Stimulated activated CD8-positive, alpha-beta memory T cell treated with anti-CD3 and anti-CD28 coated beads, Interleukin-12 subunit alpha, Interleukin-12 subunit beta, amount 100 ng/mL, for 24 hours (primary cell): ENCODE data around the gene ARHGAP26.

Source experiments
- DNase-seq: peaks from one replicate; pipeline ENCODE4 v3.0.0-alpha.2; 2020; ENCODE audit errors: extremely low read depth

The ARHGAP26 gene

GRCh38 chr5:143037071-143037470 lies 266.9 kb downstream of the ARHGAP26 start:
- no peak for DNase-seq

DNA sequence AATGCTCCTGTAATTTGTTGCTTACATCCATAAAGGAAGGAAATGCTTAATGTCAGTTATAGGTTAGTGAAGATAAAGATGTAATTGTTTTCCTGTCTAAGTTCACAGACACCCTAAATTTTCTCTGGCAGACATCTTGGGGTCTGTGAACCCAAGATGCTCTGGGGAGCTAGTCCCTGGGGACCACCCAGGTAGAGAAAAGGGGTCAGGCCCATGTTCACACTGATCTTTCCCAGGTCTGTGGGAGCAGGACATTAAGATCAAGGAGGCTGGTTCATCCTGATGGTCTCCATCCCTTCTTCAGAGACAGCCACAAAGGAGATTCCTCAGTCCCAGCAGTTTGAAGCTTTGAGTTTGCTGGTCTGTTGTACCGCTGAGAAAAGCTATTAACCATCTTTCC lies 267.5 kb downstream of the ARHGAP26 start:
- no peak for DNase-seq

- DNase-seq, result no peak
These were observed 270.4 kb downstream of the ARHGAP26 start for GRCh38 chr5:143040622-143041021.

DNA sequence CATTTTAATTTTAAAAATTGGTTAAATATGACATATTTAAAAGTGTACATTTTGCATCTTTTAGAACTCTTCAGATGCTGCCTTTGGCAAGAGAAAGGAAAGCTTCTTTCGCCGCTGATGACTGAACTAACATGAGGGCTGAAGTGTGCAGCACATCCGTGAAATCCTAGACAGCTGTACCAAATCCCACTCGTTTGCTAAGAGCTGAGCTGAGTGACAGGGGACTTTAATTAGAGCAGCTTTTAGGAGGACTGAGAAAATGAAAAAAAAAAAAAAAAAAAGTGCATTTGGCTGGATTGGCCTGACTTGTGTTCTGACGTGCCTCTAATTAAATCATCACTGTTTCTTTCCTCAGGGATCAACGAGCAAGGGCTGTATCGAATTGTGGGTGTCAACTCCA lies 271.3 kb downstream of the ARHGAP26 start:
- no peak for DNase-seq

GRCh38 chr5:143041972-143042770 lies 272.0 kb downstream of the ARHGAP26 start:
- DNase-seq, result no peak

DNA sequence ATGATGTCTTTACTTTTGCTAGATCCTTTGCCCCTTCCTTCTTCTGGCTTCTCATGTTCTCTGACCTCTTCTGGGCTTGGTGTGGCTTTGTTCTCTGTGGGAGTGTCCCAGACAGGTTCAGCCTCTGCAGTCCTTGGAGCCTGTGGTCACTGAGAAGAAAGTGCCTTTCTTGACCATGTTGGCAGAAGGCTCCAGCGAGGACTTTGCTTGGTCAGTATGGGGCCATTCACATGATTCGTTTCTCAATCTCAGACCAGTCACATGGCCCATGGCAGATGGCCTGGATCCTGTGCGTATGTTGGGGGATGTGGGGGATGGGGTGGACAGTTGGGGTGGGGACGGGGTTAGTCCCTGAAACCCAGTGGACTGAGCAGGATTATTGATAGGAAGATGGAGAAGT lies 274.1 kb downstream of the ARHGAP26 start:
- DNase-seq, result no peak

DNA sequence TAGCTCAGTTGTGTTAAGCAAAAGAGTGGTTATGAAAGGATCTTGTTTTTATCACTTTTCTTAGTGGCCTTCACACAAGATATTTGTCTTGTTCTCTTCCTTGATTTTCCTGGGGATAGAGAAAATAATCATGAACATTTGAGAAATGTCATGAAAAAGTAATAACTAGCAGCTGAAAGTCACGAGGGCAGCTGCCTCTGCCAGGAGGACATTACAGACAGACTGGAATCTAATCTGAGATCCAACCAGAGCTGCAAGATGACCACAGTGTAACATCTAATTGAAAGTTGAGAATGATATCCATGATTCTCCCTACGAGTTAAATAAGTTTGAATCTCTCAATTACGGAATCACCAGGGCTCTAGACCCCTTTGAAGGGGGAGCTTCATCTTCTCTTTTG lies 274.9 kb downstream of the ARHGAP26 start:
- DNase-seq, result no peak

DNA sequence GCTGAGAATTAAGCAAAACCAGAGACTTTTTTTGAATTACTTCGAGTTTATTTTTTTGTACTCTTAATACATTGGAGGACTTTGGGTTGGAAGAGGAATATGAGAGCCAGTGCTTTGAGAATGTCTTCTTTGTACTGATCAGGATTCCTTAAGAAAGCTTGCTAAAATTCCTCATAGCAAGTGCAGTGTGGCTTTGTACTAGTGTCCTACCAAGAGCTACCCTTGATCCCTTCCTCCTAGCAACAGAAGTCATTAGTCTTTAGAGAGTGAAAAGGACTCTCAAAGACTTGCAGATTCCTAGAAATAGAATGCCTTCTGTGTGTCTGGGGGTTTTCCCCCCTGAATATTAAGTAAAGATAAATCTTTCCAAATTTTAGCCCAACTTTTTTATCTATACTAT lies 276.1 kb downstream of the ARHGAP26 start:
- no peak for DNase-seq

GRCh38 chr5:143047091-143047490 lies 276.9 kb downstream of the ARHGAP26 start:
- no peak for DNase-seq

- no peak for DNase-seq
These were observed 280.0 kb downstream of the ARHGAP26 start for GRCh38 chr5:143050183-143050582.

DNA sequence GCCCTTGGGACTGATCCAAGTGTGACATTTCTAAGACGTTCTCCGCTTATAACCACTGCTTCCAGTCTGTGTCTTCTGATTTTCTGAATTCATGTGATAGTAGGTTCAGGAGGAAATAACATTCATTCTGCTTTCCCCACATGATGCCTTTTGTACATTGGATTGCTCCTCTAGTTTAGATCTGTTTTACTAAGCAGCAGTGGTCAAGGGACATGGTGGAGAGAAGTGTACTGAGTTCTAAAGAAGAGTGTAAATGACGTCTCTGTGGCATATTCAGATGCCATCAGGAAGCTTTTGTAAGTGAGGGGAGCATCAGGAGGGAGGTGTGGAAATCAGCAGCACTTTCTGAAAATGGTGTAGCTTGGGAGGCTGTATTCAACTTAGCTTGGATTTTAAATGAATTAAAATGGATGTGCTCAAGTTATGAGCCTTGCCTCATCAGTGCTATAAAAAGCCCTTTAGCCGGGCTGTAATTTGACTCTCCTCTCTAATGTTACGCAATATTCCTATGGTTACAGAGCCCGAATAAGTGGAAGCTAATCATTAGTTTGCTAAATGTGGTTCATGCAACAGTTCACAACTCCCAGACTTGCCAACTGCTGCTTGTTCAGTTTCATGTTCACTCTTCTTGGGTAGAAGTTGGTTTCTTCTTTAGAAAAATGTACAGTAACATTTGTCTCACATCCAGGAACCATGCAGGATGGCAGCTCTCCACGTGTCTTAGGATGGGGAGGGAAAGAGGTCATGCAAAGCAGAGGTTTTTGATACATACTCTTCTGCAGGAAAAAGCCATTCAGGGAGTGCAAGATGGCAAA lies 281.3 kb downstream of the ARHGAP26 start:
- no peak for DNase-seq

DNA sequence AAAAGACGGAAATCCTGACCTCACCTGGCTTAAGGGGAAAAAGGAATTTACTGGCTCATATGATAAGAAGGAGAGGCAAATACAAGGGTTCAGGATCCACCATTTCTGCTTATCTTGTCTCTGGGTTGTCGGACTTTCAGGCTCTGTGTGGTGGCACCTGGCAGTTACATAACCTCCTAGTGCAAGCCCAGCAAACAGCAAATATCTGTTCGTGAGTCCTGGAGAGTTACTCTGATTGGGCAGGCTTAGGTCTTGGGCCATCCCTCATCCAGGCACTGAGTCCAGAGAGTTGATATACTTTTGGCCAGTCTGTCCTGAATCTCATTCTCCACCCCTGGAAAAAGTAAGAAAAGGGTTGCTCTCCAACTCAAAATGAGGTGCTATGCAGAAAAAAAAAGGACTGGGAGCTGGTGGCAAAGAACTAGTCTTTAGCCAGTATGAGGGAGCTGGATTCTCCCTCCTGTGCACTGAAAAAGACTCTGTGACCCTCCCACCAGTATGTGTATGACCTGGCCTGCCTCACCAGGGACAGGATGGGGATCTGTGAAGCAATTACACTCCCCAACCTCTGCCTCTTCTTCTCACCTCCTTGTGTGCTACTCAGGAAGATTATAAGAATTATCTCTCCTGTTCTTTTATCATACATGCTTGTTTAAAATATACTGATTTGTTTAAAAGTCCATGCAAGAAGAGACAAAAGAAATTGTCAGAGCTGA lies 282.9 kb downstream of the ARHGAP26 start:
- no peak for DNase-seq

- no peak for DNase-seq
These were observed 283.6 kb downstream of the ARHGAP26 start for GRCh38 chr5:143053780-143054179.

DNA sequence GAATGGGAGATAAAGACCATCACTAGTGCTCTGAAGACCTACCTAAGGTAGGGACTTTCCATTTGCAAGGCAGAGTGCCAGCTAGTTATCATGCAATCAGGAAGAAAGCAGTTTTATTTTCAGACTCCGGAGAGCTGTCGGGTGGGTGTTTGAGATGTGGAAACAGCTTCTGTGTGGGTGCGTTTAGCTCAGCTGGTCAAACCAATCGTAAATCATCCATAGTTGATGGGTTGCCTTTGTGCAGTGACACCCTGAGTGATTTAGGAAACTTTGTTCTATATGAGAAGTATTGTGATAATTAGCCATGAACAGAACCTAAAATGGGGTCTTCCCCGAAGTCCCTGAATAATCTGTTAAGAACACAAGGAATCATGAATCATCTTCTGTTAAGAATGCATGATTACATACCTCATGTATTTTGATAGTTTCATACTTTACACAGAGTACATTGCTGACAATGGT lies 284.3 kb downstream of the ARHGAP26 start:
- DNase-seq, result no peak

DNA sequence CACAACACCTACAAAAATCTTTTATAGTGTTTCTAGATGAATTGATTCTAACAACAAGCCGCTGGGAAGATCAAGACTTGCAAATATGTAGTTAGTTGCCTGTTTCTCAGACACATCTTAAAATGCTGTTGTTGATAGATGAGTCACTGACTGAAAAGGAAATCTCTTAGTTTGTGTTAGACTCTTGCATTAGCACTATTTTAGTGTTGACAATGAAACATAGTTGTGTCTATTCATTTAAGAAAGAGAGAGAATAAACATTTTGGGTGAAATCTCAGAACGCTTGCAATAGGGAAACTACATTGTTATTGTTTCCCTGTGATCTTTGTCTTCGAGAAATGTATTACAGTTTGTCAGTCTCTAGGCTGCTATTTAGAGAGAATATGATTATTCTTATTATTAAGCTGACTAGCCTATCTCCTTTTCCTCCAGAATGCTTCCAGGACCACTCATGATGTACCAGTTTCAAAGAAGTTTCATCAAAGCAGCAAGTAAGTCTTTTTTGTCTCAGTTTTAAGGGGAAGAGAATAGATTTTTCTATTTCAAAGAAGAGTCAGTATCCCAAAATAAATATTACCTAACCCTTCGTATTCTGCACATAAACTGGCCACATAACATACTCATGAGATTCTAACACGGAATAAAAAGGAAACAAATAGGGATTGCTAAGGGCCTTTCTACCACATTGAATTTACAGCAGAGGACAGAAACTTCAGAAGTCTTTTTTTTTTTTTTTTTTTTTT lies 285.6 kb downstream of the ARHGAP26 start:
- no peak for DNase-seq

DNA sequence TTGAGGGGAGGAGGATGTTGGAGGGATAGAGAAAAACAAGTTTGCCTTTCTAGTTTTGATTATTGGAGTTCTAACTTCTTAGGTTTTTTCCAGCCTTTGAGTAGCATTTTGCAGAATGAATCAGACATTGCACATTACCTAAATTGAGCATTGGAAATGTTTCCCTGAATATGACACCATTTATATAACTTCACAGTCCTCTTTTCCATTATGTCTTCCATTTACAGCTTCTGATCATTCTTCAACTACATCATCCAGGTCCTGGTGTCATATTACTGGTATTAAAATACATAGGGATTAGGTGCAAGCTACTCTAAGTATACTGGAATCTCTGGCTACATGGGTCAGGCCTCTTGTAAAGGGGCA lies 286.1 kb downstream of the ARHGAP26 start:
- no peak for DNase-seq

GRCh38 chr5:143056792-143057579 lies 286.8 kb downstream of the ARHGAP26 start:
- DNase-seq, result no peak

- no peak for DNase-seq
These were observed 287.4 kb downstream of the ARHGAP26 start for GRCh38 chr5:143057580-143057999.

- DNase-seq, result no peak
These were observed 289.2 kb downstream of the ARHGAP26 start for GRCh38 chr5:143059355-143059754.

- no peak for DNase-seq
These were observed 290.0 kb downstream of the ARHGAP26 start for GRCh38 chr5:143059976-143060765.
